ENCODE measurements around the gene SPATA31C1. TPM values are rescaled to one million over a fixed set of nuclear protein-coding genes. Genes with fewer than 3 reads are reported as not detected.
"Not testable (repeated sequence)": the region's sequence is repeated elsewhere in the genome, so short reads cannot be mapped to it uniquely, and the experiment has no call there.

SPATA31C1 gene
- polyA plus RNA-seq, 1 experiment = not detected

- no peak overlapping the region for H3K27ac ChIP-seq (ENCODE audit: low read depth, low read length)
- ChIA-PET CTCF (no interaction called here), POLR2A (no interaction called here)
- H3K9me3 ChIP-seq (ENCODE audit: control insufficient read depth, insufficient read depth, low read length) = no peaks in the 10 kb centered on the region
- no peaks in the 10 kb centered on the region for H3K27me3 ChIP-seq (ENCODE audit: control insufficient read depth, insufficient read depth, low read length)
- DNase-seq (ENCODE audit: low read depth, low spot score) = no peak
- H3K4me3 ChIP-seq (ENCODE audit: low read depth, low read length) = no peak overlapping the region
- TF ChIP-seq CTCF (IDR thresholded peaks at IDR 0.05; ENCODE audit: low read depth, low read length) = no peak
Observed at GRCh38 chr9:87910821-87911220, 6.9 kb upstream of the SPATA31C1 start.

- POLR2A ChIA-PET; H3K4me3 ChIP-seq (ENCODE audit: low read depth, low read length); H3K9me3 ChIP-seq (ENCODE audit: control insufficient read depth, insufficient read depth, low read length); H3K27me3 ChIP-seq (ENCODE audit: control insufficient read depth, insufficient read depth, low read length); CTCF ChIA-PET; H3K27ac ChIP-seq (ENCODE audit: low read depth, low read length); DNase-seq (ENCODE audit: low read depth, low spot score): not testable (repeated sequence)
Observed at GRCh38 chr9:87919013-87919412, 1.3 kb downstream of the SPATA31C1 start.

GRCh38 chr9:87921561-87921960 is 3.8 kb downstream of the SPATA31C1 start:
- H3K9me3 ChIP-seq (ENCODE audit: control insufficient read depth, insufficient read depth, low read length); POLR2A ChIA-PET; DNase-seq (ENCODE audit: low read depth, low spot score); CTCF ChIA-PET; H3K4me3 ChIP-seq (ENCODE audit: low read depth, low read length); H3K27me3 ChIP-seq (ENCODE audit: control insufficient read depth, insufficient read depth, low read length); H3K27ac ChIP-seq (ENCODE audit: low read depth, low read length): not testable (repeated sequence)

GRCh38 chr9:87923012-87923411 is 5.2 kb downstream of the SPATA31C1 start:
- POLR2A ChIA-PET; H3K27ac ChIP-seq (ENCODE audit: low read depth, low read length); CTCF ChIA-PET; DNase-seq (ENCODE audit: low read depth, low spot score); H3K9me3 ChIP-seq (ENCODE audit: control insufficient read depth, insufficient read depth, low read length); H3K4me3 ChIP-seq (ENCODE audit: low read depth, low read length); H3K27me3 ChIP-seq (ENCODE audit: control insufficient read depth, insufficient read depth, low read length): not testable (repeated sequence)

- POLR2A ChIA-PET; DNase-seq (ENCODE audit: low read depth, low spot score); H3K27me3 ChIP-seq (ENCODE audit: control insufficient read depth, insufficient read depth, low read length); CTCF ChIA-PET; H3K27ac ChIP-seq (ENCODE audit: low read depth, low read length); H3K4me3 ChIP-seq (ENCODE audit: low read depth, low read length); H3K9me3 ChIP-seq (ENCODE audit: control insufficient read depth, insufficient read depth, low read length): not testable (repeated sequence)
Observed at GRCh38 chr9:87924851-87925250, 7.1 kb downstream of the SPATA31C1 start.

- H3K27me3 ChIP-seq (ENCODE audit: control insufficient read depth, insufficient read depth, low read length); H3K9me3 ChIP-seq (ENCODE audit: control insufficient read depth, insufficient read depth, low read length); H3K4me3 ChIP-seq (ENCODE audit: low read depth, low read length); DNase-seq (ENCODE audit: low read depth, low spot score); POLR2A ChIA-PET; CTCF ChIA-PET; H3K27ac ChIP-seq (ENCODE audit: low read depth, low read length): not testable (repeated sequence)
Observed at GRCh38 chr9:87929152-87929551, 11.4 kb downstream of the SPATA31C1 start.

- H3K9me3 ChIP-seq (ENCODE audit: control insufficient read depth, insufficient read depth, low read length); H3K27me3 ChIP-seq (ENCODE audit: control insufficient read depth, insufficient read depth, low read length); DNase-seq (ENCODE audit: low read depth, low spot score); H3K4me3 ChIP-seq (ENCODE audit: low read depth, low read length); H3K27ac ChIP-seq (ENCODE audit: low read depth, low read length); CTCF ChIA-PET; POLR2A ChIA-PET: not testable (repeated sequence)
Observed at GRCh38 chr9:87934444-87934843, 16.7 kb downstream of the SPATA31C1 start.

- DNase-seq (ENCODE audit: low read depth, low spot score); CTCF ChIA-PET; H3K4me3 ChIP-seq (ENCODE audit: low read depth, low read length); POLR2A ChIA-PET; H3K27me3 ChIP-seq (ENCODE audit: control insufficient read depth, insufficient read depth, low read length); H3K9me3 ChIP-seq (ENCODE audit: control insufficient read depth, insufficient read depth, low read length); H3K27ac ChIP-seq (ENCODE audit: low read depth, low read length): not testable (repeated sequence)
Observed at GRCh38 chr9:87937352-87937751, 19.6 kb downstream of the SPATA31C1 start.

GRCh38 chr9:87937918-87938317 is 20.2 kb downstream of the SPATA31C1 start:
- CTCF ChIA-PET; POLR2A ChIA-PET; DNase-seq (ENCODE audit: low read depth, low spot score); H3K27ac ChIP-seq (ENCODE audit: low read depth, low read length); H3K27me3 ChIP-seq (ENCODE audit: control insufficient read depth, insufficient read depth, low read length); H3K4me3 ChIP-seq (ENCODE audit: low read depth, low read length); H3K9me3 ChIP-seq (ENCODE audit: control insufficient read depth, insufficient read depth, low read length): not testable (repeated sequence)

GRCh38 chr9:87938336-87938735 is 20.6 kb downstream of the SPATA31C1 start:
- DNase-seq (ENCODE audit: low read depth, low spot score); CTCF ChIA-PET; H3K27ac ChIP-seq (ENCODE audit: low read depth, low read length); H3K4me3 ChIP-seq (ENCODE audit: low read depth, low read length); H3K9me3 ChIP-seq (ENCODE audit: control insufficient read depth, insufficient read depth, low read length); H3K27me3 ChIP-seq (ENCODE audit: control insufficient read depth, insufficient read depth, low read length); POLR2A ChIA-PET: not testable (repeated sequence)

- H3K9me3 ChIP-seq (ENCODE audit: control insufficient read depth, insufficient read depth, low read length); H3K4me3 ChIP-seq (ENCODE audit: low read depth, low read length); H3K27me3 ChIP-seq (ENCODE audit: control insufficient read depth, insufficient read depth, low read length); CTCF ChIA-PET; DNase-seq (ENCODE audit: low read depth, low spot score); POLR2A ChIA-PET; H3K27ac ChIP-seq (ENCODE audit: low read depth, low read length): not testable (repeated sequence)
Observed at GRCh38 chr9:87939096-87939495, 21.3 kb downstream of the SPATA31C1 start.
